RWPE1 (cell line): Measurements from ENCODE around the gene RBM26.
A peak's percentile ranks its signal among the peaks of the same experiment; 100 is the strongest.

Experiments used
- CTCF ChIA-PET: fragments of 350-600 bp; sonication (Branson Sonifier 250); formaldehyde crosslinking; extraction: SDS; loops from one replicate; lab custom pipeline; 2021; lab: Yijun Ruan, JAX
- POLR2A ChIA-PET: fragments of 400-600 bp; formaldehyde crosslinking; extraction: SDS; loops from one replicate; lab custom pipeline; 2020; ENCODE audit warnings: antibody characterized with exemption; ENCODE audit not compliant: low non-redundant PET; lab: Yijun Ruan, JAX
- DNase-seq: peaks from one replicate; pipeline ENCODE4 v3.0.0; 2012; ENCODE audit warnings: low spot score
- H3K27ac ChIP-seq: fragments of 450-650 bp; 2 replicates; pipeline ENCODE4 v1.5.1; 2017
- TF ChIP-seq, protein P1 (sequence below): fragments of 450-650 bp; conservative IDR thresholded peaks from 2 replicates; pipeline ENCODE4 v1.5.1; 2017; ENCODE audit warnings: low read depth, mild to moderate bottlenecking

The RBM26 gene

DNA sequence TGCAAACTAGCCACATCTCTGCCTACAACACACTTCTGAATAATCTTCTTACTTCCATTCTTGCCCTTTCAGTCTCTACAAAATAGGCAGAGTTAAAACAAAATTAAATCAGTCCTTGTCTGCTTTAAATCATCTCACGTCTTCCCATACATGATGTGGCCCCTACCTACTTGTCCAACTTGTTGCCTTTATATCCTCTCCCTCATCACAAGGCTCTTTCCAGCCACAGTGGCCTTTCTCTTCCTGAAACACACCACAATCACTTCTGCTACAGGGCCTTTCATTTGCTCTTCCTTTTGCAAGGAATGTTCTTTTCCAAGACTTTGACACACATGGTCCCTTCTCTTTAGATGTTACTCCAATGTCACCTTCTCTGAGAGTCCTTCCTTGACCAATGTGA, 1.7 kb downstream of the RBM26 start:
- ChIA-PET CTCF (interaction anchor here (1.2 kb wide), 1 partner anchor 136 kb away, joined by 3 read pairs; no protein-coding TSS in a partner anchor), POLR2A (no interaction called here)
- TF ChIP-seq, protein P1, sequence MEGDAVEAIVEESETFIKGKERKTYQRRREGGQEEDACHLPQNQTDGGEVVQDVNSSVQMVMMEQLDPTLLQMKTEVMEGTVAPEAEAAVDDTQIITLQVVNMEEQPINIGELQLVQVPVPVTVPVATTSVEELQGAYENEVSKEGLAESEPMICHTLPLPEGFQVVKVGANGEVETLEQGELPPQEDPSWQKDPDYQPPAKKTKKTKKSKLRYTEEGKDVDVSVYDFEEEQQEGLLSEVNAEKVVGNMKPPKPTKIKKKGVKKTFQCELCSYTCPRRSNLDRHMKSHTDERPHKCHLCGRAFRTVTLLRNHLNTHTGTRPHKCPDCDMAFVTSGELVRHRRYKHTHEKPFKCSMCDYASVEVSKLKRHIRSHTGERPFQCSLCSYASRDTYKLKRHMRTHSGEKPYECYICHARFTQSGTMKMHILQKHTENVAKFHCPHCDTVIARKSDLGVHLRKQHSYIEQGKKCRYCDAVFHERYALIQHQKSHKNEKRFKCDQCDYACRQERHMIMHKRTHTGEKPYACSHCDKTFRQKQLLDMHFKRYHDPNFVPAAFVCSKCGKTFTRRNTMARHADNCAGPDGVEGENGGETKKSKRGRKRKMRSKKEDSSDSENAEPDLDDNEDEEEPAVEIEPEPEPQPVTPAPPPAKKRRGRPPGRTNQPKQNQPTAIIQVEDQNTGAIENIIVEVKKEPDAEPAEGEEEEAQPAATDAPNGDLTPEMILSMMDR, result no peak
- no peak for DNase-seq
- no peak overlapping the region for H3K27ac ChIP-seq

DNA sequence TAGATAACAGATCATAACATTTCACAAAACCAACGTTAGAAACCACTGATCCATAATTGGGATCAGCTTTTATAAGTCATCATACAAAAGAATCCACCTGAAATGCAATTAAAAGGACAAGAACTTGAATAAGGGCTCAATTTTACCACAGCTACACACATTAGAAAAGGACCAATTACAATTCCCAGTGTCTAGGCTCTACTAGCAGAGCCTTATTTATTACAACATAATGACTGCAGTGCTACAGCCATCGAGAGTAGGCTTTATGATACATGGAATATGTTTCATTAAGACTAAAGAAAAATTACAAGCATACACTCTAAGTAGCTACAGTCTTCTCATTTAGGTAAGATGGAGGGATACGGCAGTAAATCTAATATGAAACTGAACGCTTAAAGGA, 2.9 kb downstream of the RBM26 start:
- POLR2A ChIA-PET, result no interaction called here
- H3K27ac ChIP-seq, result no peak overlapping the region
- CTCF ChIA-PET, result interaction anchor here (1.2 kb wide), 1 partner anchor 21 kb away, joined by 4 read pairs; no protein-coding TSS in a partner anchor
- DNase-seq, result no peak
- TF ChIP-seq, protein P1, result no peak

DNA sequence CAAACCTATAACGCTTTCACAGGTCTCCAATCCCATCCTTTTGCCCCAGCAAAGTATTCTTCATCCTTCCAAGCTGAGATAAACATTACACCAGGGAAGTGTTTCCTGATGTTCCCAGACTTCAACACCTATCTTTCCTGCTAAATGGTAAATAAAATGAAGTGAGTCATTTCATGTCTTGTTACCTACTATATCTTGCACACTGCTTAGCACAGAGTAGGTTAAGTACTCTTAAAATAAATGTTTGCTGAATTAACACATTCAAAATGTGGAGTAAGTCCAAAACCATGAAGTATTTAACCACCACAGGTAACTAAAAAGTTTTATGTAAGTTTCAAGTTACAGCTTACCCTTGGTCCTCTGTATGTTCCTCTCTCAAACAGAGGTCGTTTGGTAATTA, 3.4 kb downstream of the RBM26 start:
- POLR2A ChIA-PET, result no interaction called here
- no peak for DNase-seq
- H3K27ac ChIP-seq, result no peak overlapping the region
- TF ChIP-seq, protein P1, result no peak
- CTCF ChIA-PET, result interaction anchor here (1.2 kb wide), 1 partner anchor 21 kb away, joined by 4 read pairs; no protein-coding TSS in a partner anchor

DNA sequence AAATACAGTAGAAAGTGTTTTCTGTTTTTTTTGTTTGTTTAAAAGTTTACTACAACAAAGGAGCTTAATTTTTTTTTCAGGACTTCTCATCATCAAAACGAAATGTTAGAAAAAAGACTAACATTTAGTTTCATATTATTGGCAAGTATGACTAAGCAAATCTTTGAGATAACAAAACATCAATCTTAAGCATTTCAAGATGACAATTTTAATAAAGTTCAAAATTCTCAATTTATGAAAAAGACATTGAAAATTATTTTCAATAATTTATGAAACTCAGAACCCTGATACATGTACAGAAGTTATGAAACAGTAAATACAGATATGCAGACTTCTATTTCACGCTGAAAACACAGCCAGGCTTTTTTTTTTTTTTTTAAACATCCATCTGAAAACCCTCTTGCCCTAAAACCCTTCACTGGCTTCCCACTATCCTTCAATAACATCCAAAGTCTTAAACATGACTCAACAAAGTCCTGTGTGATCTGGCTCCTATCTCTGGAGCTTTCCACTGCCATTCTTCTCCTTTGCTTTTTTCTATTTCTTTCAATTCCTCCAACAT, 3.9 kb downstream of the RBM26 start:
- CTCF ChIA-PET, result interaction anchor here (0.6 to 0.7 kb wide), 3 partner anchors 73 to 1243 kb away, joined by 3 to 6 read pairs (median 5); no protein-coding TSS in a partner anchor
- POLR2A ChIA-PET, result interaction anchor here (0.6 kb wide), 1 partner anchor 331 kb away, joined by 4 read pairs; no protein-coding TSS in a partner anchor

DNA sequence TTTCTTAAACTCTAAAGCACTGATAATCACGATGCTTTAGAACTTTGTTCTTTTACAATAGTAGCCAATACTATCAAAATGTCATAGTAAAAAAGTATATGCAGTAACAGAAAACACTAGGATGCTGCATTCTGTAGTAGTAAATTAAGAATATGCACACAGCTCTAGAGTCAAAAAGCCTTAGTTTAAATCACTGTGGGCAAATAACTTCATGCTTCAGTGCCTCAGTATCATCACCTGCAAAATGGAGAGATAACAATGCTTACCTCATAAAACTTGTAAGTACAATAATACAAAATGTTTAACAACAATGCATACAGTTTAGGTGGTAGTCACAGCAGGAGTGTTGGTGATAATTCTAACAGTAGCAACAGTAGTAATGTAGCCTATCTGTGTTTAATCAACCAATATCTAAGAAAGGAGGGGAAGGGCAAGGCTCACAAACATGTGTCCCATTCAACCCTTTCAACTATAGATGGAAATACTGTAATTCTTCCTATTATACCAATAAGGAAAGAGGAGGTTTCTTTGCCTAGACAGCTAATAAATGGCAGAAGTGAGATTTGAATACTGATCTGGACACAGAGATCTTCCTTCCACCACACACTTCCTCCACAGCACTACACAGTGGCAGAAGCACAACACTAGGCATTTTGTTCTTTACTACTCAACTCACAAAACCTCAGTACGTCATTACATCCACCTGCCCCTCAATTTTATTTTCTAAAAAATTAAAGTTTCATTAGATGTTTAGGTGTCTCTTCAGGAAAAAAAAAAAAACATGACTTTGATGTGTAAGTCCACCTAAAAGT, 4.6 kb downstream of the RBM26 start:
- POLR2A ChIA-PET, result interaction anchor here (0.6 kb wide), 1 partner anchor 331 kb away, joined by 4 read pairs; no protein-coding TSS in a partner anchor
- TF ChIP-seq, protein P1, result no peak
- no peak for DNase-seq
- CTCF ChIA-PET, result interaction anchor here (0.6 to 0.7 kb wide), 3 partner anchors 73 to 1244 kb away, joined by 3 to 6 read pairs (median 5); no protein-coding TSS in a partner anchor
- H3K27ac ChIP-seq, result no peak overlapping the region

More for the DNA sequence above, 3.9 kb downstream of the RBM26 start:
- no peak for DNase-seq
- no peak overlapping the region for H3K27ac ChIP-seq
- TF ChIP-seq, protein P1, result no peak

DNA sequence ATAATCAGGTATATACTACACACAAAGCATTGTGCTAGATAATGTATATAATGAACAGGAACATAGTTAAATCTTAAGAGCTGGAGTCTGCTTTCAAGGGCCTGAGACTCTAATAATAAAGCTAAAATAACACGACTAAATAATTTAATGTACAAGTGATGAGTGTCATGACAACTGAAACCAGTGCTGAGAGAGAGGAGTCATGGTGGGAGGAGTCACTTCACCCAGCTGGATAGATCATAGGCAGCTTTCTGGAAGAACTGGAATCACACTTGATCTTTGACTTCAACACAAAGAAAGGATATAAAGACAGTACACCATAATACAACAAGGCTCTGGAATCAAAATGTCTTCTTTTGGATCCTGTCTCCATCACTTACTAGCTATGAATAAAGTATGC, 7.1 kb downstream of the RBM26 start:
- ChIA-PET CTCF (interaction anchor here (1.1 kb wide), 1 partner anchor 20 kb away, joined by 3 read pairs; no protein-coding TSS in a partner anchor), POLR2A (no interaction called here)
- DNase-seq, result peak; percentile 16
- TF ChIP-seq, protein P1, result no peak
- H3K27ac ChIP-seq, result no peak overlapping the region
